Measurements from ENCODE around the gene UQCR11. TPM values are rescaled to one million over a fixed set of nuclear protein-coding genes. Genes with fewer than 3 reads are reported as not detected.
"Not testable (repeated sequence)": the region's sequence is repeated elsewhere in the genome, so short reads cannot be mapped to it uniquely, and the experiment has no call there.

UQCR11 gene
- total and polyA plus RNA-seq, 8 donors: 40.5 to 89.4 (median 73.7) TPM

DNA sequence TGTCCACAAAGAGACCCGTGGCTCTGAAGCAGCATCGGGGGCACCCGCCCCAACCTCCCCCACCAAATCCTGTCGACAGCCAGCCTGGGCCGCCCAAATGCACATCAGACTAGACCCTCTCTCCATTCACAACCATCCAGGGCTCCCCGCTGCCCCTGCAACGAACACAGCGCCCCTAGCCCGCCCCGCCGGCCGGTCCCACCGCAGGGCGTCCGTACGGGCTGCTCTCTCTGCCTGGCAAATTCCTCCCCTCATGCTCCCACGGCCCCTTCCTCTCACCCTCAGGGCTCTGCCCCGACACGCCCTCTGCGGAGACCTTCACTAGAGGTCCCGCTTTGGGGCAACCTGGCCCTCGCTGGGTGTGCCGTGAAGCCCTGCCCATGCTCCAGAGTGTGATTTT lies 40.0 kb upstream of the UQCR11 start:
- 95 to 96% methylated on average over 20 to 23 of the region's 23 CpGs for WGBS, 2 donors
- FAIRE-seq: no peak
- H3K9me3 ChIP-seq: no peaks in the 10 kb centered on the region

GRCh38 chr19:1644070-1644469 lies 38.8 kb upstream of the UQCR11 start:
- TF ChIP-seq CTCF (IDR thresholded peaks at IDR 0.05): no peak
- peaks cover 0 to 5% (median 0%) of the 10 kb centered on the region in 3 donors for H3K36me3 ChIP-seq
- no peaks in the 10 kb centered on the region for H3K9me3 ChIP-seq
- ATAC-seq: no peak
- intact Hi-C loops (cut with DNase I): no loop called here
- FAIRE-seq: no peak
- H3K4me3 ChIP-seq: no peak overlapping the region
- no peak overlapping the region for H3K27ac ChIP-seq
- no peaks in the 10 kb centered on the region for H3K27me3 ChIP-seq
- WGBS, 2 donors: 93 to 96% methylated on average over 16 of the region's 16 CpGs
- peak in 1 of 6 donors; percentile 61 for DNase-seq
- H3K4me1 ChIP-seq: no peaks in the 10 kb centered on the region

More for the DNA sequence above, 40.0 kb upstream of the UQCR11 start:
- H3K4me1 ChIP-seq: no peaks in the 10 kb centered on the region
- H3K4me3 ChIP-seq: no peak overlapping the region
- no peaks in the 10 kb centered on the region for H3K27me3 ChIP-seq
- H3K27ac ChIP-seq: no peak overlapping the region
- no peaks in the 10 kb centered on the region for H3K36me3 ChIP-seq
- DNase-seq (peak in 1 of 6 donors; percentile 60), ATAC-seq (no peak)
- intact Hi-C loops (cut with DNase I): no loop called here
- no peak for TF ChIP-seq CTCF (IDR thresholded peaks at IDR 0.05)

GRCh38 chr19:1640893-1641448 lies 35.7 kb upstream of the UQCR11 start:
- DNase-seq; H3K27ac ChIP-seq; H3K4me1 ChIP-seq; H3K36me3 ChIP-seq; H3K4me3 ChIP-seq; H3K9me3 ChIP-seq; FAIRE-seq; ATAC-seq; intact Hi-C loops (cut with DNase I); H3K27me3 ChIP-seq: not testable (repeated sequence)
- 91% methylated on average over 10 of the region's 10 CpGs for WGBS, 2 donors

- Histone ChIP-seq H3K36me3 (peaks cover 0 to 9% (median 0%) of the 10 kb centered on the region in 3 donors), H3K27me3 (no peaks in the 10 kb centered on the region), H3K27ac (no peak overlapping the region), H3K4me3 (no peak overlapping the region), H3K9me3 (no peaks in the 10 kb centered on the region), H3K4me1 (no peaks in the 10 kb centered on the region)
- TF ChIP-seq CTCF (IDR thresholded peaks at IDR 0.05): no peak
- WGBS, 2 donors: 95% methylated on average over 34 of the region's 34 CpGs
- intact Hi-C loops (cut with DNase I): no loop called here
- FAIRE-seq: no peak
- no peak for ATAC-seq
- peak in 2 of 6 donors; percentile 20 to 35 for DNase-seq
Measured at GRCh38 chr19:1636325-1637236, 31.3 kb upstream of the UQCR11 start.

- Histone ChIP-seq H3K4me1 (no peaks in the 10 kb centered on the region), H3K36me3 (peaks cover 0 to 9% (median 0%) of the 10 kb centered on the region in 3 donors), H3K27ac (no peak overlapping the region), H3K27me3 (no peaks in the 10 kb centered on the region), H3K4me3 (no peak overlapping the region), H3K9me3 (no peaks in the 10 kb centered on the region)
- FAIRE-seq (no peak), DNase-seq (peak in 1 of 6 donors; percentile 2), ATAC-seq (no peak)
- no peak for TF ChIP-seq CTCF (IDR thresholded peaks at IDR 0.05)
- intact Hi-C loops (cut with DNase I): no loop called here
- 97 to 99% methylated on average over 5 of the region's 5 CpGs for whole genome bisulfite sequencing, 2 donors
Measured at GRCh38 chr19:1634938-1635243, 29.6 kb upstream of the UQCR11 start.
